GM23248 (cell line): Measurements from ENCODE around the gene TMEM266. TPM values are rescaled to one million over a fixed set of nuclear protein-coding genes. Genes with fewer than 3 reads are reported as not detected.

ENCODE experiments used
- DNase-seq: peaks from one replicate; pipeline ENCODE4 v3.0.0-alpha.2; 2015
- H2AFZ ChIP-seq: fragments of 200-600 bp; sonication (generic); 2 replicates; pipeline ENCODE4 v1.6.1; 2016; ENCODE audit warnings: antibody characterized with exemption
- H3F3A ChIP-seq: fragments of 200-600 bp; sonication (generic); 2 replicates; pipeline ENCODE4 v1.6.1; 2016; ENCODE audit warnings: mild to moderate bottlenecking, antibody characterized with exemption, mixed run types; ENCODE audit not compliant: insufficient read depth
- H3K27ac ChIP-seq: fragments of 200-600 bp; sonication (generic); 2 replicates; pipeline ENCODE4 v1.5.1; 2016; ENCODE audit warnings: mild to moderate bottlenecking
- H3K27me3 ChIP-seq: fragments of 200-600 bp; sonication (generic); replicated peaks from 2 replicates; pipeline ENCODE4 v1.6.1; 2016; ENCODE audit warnings: mild to moderate bottlenecking; ENCODE audit not compliant: insufficient read depth
- H3K36me3 ChIP-seq: fragments of 200-600 bp; sonication (generic); 2 replicates; pipeline ENCODE4 v1.6.1; 2016; ENCODE audit warnings: low read depth, mild to moderate bottlenecking
- H3K4me1 ChIP-seq: fragments of 200-600 bp; sonication (generic); 2 replicates; pipeline ENCODE4 v1.6.1; 2016; ENCODE audit warnings: mild to moderate bottlenecking; ENCODE audit not compliant: insufficient read depth
- H3K4me2 ChIP-seq: fragments of 200-600 bp; sonication (generic); one replicate; pipeline ENCODE4 v1.6.1; 2016; ENCODE audit warnings: mild to moderate bottlenecking; ENCODE audit not compliant: unreplicated experiment
- H3K4me3 ChIP-seq: fragments of 200-600 bp; sonication (generic); 2 replicates; pipeline ENCODE4 v1.5.1; 2016; ENCODE audit warnings: mild to moderate bottlenecking
- H3K79me2 ChIP-seq: fragments of 200-600 bp; sonication (generic); 2 replicates; pipeline ENCODE4 v1.6.1; 2016; ENCODE audit warnings: mild to moderate bottlenecking; ENCODE audit not compliant: insufficient read depth
- H3K9ac ChIP-seq: fragments of 200-600 bp; sonication (generic); 2 replicates; pipeline ENCODE4 v1.6.1; 2016; ENCODE audit warnings: mild to moderate bottlenecking
- H3K9me2 ChIP-seq: fragments of 200-600 bp; sonication (generic); 2 replicates; pipeline ENCODE4 v1.6.1; 2016; ENCODE audit warnings: mixed run types, mild to moderate bottlenecking, moderate library complexity; ENCODE audit not compliant: insufficient read depth
- H3K9me3 ChIP-seq: fragments of 200-600 bp; sonication (generic); one replicate; pipeline ENCODE4 v1.6.1; 2017; ENCODE audit warnings: low read depth
- H4K20me1 ChIP-seq: fragments of 200-600 bp; sonication (generic); 2 replicates; pipeline ENCODE4 v1.6.0; 2016; ENCODE audit not compliant: insufficient read depth
- EZH2 ChIP-seq: fragments of 200-600 bp; sonication (generic); IDR thresholded peaks from 2 replicates; pipeline ENCODE4 v1.6.1; 2018; ENCODE audit warnings: antibody characterized with exemption, mild to moderate bottlenecking; ENCODE audit not compliant: insufficient read depth, poor library complexity, severe bottlenecking
- EZH2phosphoT487 ChIP-seq: fragments of 200-600 bp; sonication (generic); IDR thresholded peaks from 2 replicates; pipeline ENCODE4 v1.6.1; 2018; ENCODE audit warnings: antibody characterized with exemption, moderate library complexity, mild to moderate bottlenecking, low read depth; ENCODE audit not compliant: insufficient read depth
- WGBS, 2 experiments: methylation state at CpG; one replicate each; pipeline ENCODE4 v1.1.6; 2015 to 2017; ENCODE audit warnings: low lambda C conversion rate in 2 of 2, low coverage in 1 of 2; ENCODE audit errors: missing lambda C conversion rate in 2 of 2; 5-methylcytosine and 5-hydroxymethylcytosine counted together
- in situ Hi-C: fragments of 300-500 bp; cut with MboI; formaldehyde crosslinking; loops from 2 replicates; pipeline ENCODE4 v1.15.0; 2020
- polyA plus RNA-seq: library from polyadenylated mRNA; unstranded; fragments of >200 nt; fragmentation: Nextera tagmentation; extraction: Ambion mirVana; gene quantifications from 2 replicates; pipeline ENCODE4 v1.2.1, GENCODE V29; 2016
- total RNA-seq: library from RNA; depleted of rRNA; stranded (reverse); fragments of >200 nt; shearing (Covaris generic); gene quantifications from 2 replicates; pipeline ENCODE4 v1.2.3, GENCODE V29; 2014

The TMEM266 gene
- total and polyA plus RNA-seq, 2 experiments from 2014 or later = not detected

DNA sequence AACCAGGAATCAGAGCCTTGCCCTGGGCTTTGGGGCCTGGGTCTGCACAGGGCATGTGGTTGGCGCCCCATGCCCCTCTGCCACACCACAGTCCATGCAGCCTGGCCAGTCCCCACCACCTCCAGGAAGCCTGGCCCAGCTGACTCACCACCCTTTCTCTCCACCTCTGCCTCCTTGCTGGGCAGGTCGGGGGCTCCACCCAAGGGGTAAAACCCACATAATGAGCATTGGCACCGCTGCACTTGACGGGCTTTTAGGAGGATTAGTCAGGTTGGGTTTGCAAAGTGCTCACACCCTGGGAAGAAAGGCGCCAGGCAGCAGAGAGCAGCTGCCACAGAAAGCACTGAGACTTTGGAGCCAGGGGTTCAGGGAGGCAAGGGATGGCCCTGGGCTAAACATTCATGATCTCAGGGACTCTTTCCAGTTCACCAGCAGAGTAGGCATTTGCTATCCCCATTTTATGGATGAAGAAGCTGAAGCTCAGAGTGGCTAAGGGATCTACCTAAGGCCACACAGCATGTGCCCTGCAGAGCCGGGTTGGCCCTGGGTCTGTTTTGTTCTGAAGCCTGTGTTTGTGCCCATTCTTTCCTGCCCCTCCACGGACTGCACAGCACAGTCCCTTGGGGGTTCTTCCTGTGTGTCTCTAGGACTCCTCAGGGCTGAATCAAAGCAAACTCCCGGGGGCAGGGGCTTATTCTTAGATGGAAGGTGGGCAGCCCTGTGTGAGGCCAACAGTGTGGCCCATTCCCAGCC is 138.1 kb downstream of the TMEM266 start:
- H4K20me1 ChIP-seq = no peaks in the 10 kb centered on the region
- peak overlapping the region; percentile 73; the same call in 1 of the 2 replicates for H3K27ac ChIP-seq
- H3K4me1 ChIP-seq = peaks cover 35% of the 10 kb centered on the region
- peaks cover 22% of the 10 kb centered on the region for H3F3A ChIP-seq
- H3K36me3 ChIP-seq = no peaks in the 10 kb centered on the region
- no peaks in the 10 kb centered on the region for H3K27me3 ChIP-seq
- TF ChIP-seq EZH2 (no peak), EZH2phosphoT487 (no peak)
- no peak overlapping the region; the same call in 1 of the 2 replicates for H3K9ac ChIP-seq
- no peaks in the 10 kb centered on the region for H3K9me2 ChIP-seq
- H3K4me2 ChIP-seq = peak overlapping the region; percentile 6
- DNase-seq = peak; percentile 64
- H3K9me3 ChIP-seq = no peaks in the 10 kb centered on the region
- WGBS, 2 experiments = 72 to 73% methylated on average over 7 to 8 of the region's 8 CpGs
- H2AFZ ChIP-seq = no peak overlapping the region
- no peak overlapping the region for H3K4me3 ChIP-seq
- H3K79me2 ChIP-seq = no peaks in the 10 kb centered on the region
- in situ Hi-C loops = no loop called here

DNA sequence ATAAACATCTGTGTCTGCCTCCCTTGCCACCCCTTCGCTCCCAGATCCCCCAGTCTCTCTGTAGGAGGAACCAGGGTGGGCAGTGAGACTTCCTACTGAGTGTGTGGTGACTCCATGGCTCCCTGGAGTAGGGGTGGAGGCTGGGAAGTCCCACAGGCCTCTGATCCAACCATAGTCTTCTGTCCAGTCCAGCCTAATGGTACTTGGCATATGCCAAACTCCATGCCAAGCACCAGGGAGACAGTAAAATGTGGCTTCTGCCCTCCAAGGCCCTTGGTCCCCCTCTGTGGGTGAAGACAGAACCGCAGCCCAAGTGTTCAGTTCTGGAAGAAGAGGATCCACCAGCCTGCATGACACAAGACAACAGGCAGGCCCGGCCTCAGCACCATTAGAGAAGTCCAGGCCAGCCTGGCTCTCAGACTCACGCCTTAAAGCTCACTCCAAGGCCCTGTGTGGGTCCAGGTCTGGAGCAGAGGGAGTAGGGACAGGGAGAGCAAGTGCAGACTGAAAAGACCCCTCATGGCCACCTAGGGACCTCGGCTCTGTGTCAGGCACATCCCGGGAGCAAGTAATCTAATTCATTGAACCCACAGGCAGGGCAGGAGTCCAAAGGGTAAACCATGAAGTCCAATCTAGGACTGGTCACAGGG is 138.8 kb downstream of the TMEM266 start:
- DNase-seq = no peak
- no peak overlapping the region for H3K4me3 ChIP-seq
- H4K20me1 ChIP-seq = no peaks in the 10 kb centered on the region
- no peaks in the 10 kb centered on the region for H3K27me3 ChIP-seq
- no peak overlapping the region for H3K9ac ChIP-seq
- no peaks in the 10 kb centered on the region for H3K79me2 ChIP-seq
- peaks cover 22% of the 10 kb centered on the region for H3F3A ChIP-seq
- no peaks in the 10 kb centered on the region for H3K9me3 ChIP-seq
- peak overlapping the region; percentile 73 for H3K27ac ChIP-seq
- H3K36me3 ChIP-seq = no peaks in the 10 kb centered on the region
- WGBS, 2 experiments = 96 to 99% methylated on average over 6 of the region's 6 CpGs
- no peak for TF ChIP-seq EZH2phosphoT487
- TF ChIP-seq EZH2 = no peak
- H3K4me2 ChIP-seq = no peak overlapping the region
- H3K9me2 ChIP-seq = no peaks in the 10 kb centered on the region
- 0 out of 2 replicates have a peak overlapping the region, but pooled peaks have one; percentile 35 for H2AFZ ChIP-seq
- peaks cover 35% of the 10 kb centered on the region for H3K4me1 ChIP-seq
- in situ Hi-C loops = no loop called here

DNA sequence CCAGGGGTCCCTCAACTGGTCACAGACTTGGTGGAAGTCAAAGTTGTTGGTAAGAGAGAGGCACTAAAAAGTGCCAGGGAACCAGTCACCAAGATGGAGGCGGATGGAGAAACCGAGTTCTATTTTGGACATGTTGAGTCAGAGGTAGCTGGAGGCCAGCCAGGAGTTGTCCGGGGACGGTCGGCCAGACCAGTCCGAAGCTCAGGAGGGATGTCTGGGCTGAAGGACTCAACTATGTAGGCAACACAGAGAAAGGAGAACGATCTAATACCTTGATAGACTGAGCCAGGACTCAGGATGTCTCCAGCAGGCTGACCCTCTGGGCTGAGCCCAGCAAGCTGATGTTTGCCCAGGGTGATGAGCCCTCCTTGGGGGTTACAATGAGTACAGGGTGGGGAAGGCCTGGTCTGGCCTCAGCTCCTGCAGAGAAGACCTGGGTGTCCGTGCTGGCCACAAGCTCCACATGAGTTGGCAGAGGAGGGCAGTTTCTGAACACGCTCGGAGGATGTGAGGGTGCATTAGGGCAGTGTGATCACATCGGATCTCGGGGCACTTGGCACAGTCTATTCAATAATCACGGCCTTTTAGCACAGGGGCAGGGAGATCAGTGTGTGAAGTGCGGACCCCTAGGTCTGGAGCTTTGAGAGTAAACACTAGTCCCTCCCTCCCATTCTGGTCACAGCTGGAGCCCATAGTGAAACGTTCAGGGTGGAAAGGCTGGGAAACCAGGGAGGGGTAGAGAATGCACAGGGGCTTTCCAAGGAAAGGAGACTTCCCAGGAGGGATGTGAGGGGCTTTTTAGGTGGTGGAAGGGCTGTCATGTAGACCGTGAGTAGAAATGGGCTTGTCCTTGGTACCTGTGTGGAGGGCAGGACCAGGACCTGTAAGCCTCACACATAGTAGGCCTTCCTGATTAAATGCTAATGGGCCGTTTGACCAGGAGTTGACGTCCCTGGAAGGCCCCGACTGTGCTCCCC is 139.6 kb downstream of the TMEM266 start:
- Histone ChIP-seq H3F3A (peaks cover 22% of the 10 kb centered on the region), H3K9me3 (no peaks in the 10 kb centered on the region), H3K79me2 (no peaks in the 10 kb centered on the region), H3K27ac (peak overlapping the region; percentile 73), H3K9ac (no peak overlapping the region), H2AFZ (0 out of 2 replicates have a peak overlapping the region, but pooled peaks have one; percentile 35), H3K4me3 (no peak overlapping the region), H3K4me1 (peaks cover 35% of the 10 kb centered on the region), H3K27me3 (no peaks in the 10 kb centered on the region), H3K36me3 (no peaks in the 10 kb centered on the region), H3K4me2 (no peak overlapping the region), H3K9me2 (no peaks in the 10 kb centered on the region), H4K20me1 (no peaks in the 10 kb centered on the region)
- no peak for TF ChIP-seq EZH2phosphoT487
- no peak for TF ChIP-seq EZH2
- WGBS, 2 experiments = 52 to 56% methylated on average over 19 of the region's 19 CpGs
- in situ Hi-C loops = no loop called here
- DNase-seq = peak; percentile 92

DNA sequence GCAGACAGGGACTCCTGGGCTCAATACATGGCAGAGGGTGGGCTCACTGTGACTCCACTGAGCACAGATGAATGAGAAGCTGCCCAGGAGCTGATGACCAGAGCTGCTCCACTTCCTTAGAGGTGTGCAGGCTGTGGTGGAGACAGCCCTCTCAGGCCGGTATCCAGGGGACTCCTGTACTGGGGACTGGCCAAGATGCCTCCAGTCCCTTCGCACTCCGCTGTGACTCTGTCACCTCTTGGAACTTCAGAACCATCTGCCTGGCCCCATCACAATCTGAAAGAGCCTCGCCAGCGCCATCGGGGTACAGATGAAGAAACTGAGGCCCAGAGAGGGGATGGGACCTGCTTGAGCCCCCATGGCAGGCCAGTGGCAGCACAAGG is 140.3 kb downstream of the TMEM266 start:
- H3K4me2 ChIP-seq = no peak overlapping the region
- no peaks in the 10 kb centered on the region for H3K9me3 ChIP-seq
- no peaks in the 10 kb centered on the region for H3K36me3 ChIP-seq
- no peak for DNase-seq
- in situ Hi-C loops = no loop called here
- H4K20me1 ChIP-seq = no peaks in the 10 kb centered on the region
- H3K27ac ChIP-seq = no peak overlapping the region
- H3K79me2 ChIP-seq = no peaks in the 10 kb centered on the region
- no peak overlapping the region for H3K9ac ChIP-seq
- H3K9me2 ChIP-seq = no peaks in the 10 kb centered on the region
- no peak overlapping the region for H3K4me3 ChIP-seq
- TF ChIP-seq EZH2 (no peak), EZH2phosphoT487 (no peak)
- H2AFZ ChIP-seq = no peak overlapping the region
- WGBS, 2 experiments = 91 to 94% methylated on average over 6 of the region's 6 CpGs
- H3K4me1 ChIP-seq = peaks cover 35% of the 10 kb centered on the region
- H3F3A ChIP-seq = peaks cover 22% of the 10 kb centered on the region
- H3K27me3 ChIP-seq = no peaks in the 10 kb centered on the region
